GM20431 (cell line): ENCODE results near the gene TSPAN14.

Experiments used
- in situ Hi-C: fragments of 300-500 bp; cut with MseI, MboI; formaldehyde crosslinking; loops from one replicate; pipeline ENCODE4 v1.15.0; 2020; ENCODE audit warnings: low sequenced_read_pairs; ENCODE audit not compliant: unreplicated experiment

Gene TSPAN14

DNA sequence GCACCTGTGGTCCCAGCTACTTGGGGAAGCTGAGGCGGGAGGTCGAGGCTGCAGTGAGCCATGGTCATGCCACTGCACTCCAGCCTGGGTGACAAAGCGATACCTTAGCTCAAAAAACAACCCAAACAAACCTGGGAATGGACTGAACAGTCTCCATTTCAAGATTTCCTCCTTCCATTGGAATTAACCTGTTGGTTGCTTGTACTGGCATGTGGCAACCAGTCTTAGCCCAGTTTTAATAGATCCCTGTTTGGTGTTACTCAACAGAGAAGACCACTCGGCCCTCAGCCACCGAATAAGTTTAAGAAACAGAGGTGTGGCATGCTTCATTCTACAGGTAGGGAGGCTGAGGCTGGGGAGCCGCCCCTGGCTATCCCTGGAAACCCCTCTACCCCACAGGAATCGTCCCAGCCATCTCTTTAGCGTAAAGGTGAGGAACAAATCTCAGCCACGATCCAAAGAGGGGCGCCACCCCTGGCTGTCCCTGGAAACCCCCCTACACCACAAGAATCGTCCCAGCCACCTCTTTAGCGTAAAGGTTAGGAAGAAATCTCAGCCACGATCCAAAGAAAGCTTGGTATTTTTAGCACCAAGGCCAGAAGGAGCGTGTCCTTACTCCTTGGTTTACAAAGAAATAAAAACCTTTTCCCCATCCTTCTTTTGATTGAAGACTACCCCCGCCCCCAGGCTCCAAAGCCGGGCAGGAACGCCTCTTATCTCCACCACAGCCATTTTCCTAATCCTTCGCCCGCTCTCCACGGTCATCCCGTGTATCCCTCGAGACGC is 861 bp upstream of the TSPAN14 start:
- in situ Hi-C loops, result no loop called here

DNA sequence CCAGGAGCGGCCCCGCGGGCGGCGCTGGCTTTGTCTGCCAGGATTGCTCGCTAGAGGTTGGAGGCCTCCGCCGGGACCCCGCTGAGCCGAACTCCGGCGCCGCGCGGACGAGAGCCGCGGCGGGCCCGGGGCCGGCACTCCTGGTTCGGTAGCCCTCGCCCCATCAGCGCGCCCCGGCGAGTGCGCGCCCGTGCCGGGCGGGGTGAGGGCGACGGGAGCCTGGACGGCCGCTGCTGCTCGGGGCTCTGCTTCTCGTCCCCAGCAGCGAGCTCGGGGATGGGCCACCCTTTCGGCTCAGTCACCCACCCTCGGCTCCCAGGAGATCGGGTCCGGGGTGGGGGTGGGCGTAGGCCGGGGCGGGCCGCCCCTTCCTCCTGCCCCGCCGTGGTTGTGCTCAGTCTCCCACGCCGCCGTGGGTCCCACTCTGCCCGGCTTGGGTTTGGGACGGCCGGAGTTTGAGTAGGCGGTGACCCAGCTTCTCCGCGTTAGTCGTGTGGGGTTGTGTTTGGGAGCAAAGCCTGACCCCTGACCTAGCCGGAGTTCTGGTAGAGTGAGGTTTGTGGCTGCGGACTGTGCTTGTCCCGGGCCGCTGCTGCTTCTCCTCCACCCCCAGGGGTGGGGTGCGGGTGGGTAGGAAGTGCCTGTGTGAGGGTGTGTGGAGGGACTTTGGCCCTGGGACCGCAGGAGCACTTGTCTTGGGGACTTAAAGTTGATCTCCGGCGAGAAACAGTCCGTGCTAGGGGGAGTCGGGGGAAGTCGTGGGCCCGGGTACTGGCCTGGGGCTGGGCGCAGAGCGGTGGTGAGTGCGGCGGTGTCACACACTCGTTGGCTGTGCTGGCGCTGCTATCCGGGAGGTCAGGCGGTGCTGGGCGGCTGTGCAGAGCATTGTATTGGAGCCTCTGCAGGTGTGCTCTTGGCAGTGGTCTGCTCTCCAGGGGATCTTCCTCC is 677 bp downstream of the TSPAN14 start:
- in situ Hi-C loops, result no loop called here

DNA sequence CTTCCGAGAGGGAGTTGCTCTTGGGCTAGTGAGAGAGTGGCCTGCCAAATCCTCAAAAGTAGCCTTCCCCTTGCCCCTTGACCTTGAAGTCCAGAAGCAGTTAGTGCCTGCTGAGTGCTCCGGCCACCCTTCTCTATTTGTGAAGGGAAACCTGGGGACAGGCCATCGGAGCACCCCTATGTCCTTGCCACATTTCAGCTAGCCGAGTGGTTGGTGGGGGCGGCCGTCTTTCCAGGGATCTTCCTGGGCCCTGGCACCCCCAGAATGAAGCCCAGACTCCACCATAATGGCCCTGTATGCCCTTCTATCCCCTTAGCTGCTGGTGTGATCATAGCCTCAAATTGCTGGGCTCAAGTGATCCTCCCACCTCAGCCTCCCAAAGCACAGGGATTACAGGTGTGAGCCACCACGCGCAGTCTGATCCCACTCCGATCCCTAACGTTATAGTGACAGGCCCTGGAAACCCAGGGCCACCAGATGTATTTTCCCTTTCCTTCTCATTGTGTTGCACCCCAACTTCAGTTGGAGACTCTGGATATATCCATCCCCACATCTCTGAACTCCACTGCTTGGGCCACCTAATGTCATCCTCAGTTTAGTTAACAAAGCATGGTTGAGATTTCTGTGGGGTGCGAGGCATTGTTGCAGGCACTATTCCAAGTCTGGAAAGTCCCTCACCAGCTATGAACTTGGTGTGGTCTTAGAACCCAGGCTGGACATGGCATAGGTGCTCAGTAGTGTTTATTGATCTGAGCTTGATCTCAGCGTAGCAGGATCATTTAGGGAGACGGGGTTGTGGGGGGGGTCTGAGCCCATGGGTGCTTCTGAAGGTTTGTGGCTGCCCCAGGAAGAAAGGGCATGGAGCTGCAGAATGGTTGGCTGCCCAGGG is 1.6 kb downstream of the TSPAN14 start:
- in situ Hi-C loops, result no loop called here

DNA sequence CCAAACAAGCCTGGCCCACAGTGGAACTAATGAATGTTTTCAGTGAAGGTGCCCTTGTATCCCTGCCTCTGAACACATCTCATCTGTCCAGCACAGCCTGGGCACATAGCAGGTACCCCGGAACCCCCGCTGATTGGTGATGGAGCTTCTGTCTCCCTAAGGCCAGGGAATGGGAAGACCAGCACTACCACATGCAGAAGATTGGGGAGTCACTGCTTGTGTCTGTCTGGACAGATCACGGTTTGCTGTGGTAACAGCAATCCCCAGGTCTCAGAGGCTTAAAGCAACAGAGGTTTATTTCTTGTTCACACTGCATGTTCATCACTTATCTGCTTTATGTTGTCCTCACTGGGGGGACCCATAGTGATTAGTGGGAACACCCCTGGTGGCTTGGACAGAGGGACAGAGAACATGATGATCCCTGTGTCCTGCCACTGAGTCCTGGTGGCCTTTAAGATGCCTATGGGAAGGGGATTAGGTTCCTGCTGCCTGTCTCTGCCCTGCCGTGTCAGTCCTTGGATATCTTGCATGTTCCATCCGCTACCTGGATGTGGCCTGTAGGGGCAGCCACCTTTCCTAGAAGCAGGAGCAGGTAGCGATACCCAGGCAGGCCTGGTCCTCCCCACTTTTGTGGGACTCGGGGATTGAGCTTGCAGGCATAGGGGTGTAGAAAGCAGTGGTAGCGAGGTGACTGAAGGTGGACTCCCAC is 3.6 kb downstream of the TSPAN14 start:
- in situ Hi-C loops, result no loop called here

DNA sequence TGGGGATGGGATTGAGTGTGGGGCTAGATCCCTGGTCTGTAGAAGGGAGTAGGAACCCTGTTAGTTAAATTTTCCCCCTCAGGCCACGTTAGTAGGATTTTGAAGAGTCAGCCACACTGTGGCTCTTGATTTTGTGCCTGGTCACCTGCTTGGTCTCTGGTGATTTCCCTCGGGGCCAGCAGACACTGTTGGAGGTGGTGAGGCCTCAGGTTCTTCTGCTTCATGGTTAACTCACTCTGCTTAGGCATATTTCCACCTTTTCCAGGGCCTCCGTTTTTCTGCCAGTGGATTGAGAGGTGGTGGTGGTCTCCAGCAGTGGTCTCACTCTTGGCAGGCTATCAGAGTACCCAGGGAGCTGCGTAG is 4.1 kb downstream of the TSPAN14 start:
- in situ Hi-C loops, result no loop called here

DNA sequence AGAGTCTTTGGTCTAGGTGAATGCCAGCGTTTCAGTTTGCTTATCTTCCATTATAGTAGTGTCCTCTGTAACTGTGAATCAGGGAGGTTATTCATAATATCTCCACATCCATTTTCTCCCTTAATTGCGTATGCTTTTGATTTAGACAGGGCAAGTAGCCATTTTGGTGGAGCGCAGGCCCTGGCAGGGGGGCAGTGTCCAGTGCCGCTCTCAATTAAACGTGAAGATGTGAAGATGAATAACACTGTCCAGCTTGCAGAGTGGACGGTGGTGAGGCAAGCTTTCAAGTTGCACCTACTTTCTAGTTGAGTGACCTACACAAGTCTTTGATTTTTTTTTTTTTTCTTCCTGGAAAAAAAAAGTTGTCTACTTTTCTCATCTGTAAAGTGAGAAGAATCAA is 4.5 kb downstream of the TSPAN14 start:
- in situ Hi-C loops, result no loop called here

DNA sequence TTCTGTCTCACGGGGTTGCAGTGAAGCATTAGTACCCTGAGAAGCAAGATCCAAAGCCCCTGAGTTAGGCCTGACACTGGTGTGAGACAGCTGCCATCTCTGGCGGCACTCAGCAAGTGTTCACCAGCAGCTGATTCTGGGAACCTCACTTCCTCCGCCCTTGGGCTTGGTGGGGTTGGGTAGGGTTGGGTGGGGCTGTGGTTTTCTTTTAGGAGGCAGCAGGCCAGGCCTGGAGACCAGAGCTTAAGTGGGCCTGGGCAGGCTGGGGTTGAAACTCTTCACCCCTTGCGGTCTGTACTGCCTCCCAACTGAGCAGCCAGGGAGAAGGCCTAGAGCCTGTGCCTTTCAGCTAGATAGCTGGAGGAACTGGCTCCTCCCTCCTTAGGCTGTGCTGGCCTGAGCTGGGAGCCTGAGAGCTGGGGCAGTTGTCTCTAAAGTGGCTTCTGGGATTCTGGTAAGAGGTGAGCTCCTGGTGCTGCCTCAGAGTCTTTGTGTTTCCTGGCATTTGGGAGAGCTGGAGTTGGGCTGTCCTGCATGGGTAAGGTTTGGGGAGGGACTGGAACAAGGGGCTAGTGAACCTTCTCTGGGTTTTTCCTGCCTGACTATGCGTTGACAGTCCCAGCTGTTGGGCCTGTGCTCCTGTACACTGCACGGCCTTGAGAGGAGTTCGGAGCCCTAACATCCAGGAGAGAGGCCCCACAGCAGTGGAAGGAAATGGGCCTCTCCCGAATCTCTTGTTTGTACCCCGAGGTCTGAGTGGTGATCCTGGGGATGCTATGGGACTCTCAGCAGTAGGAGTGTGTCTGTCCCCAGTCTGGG is 5.1 kb downstream of the TSPAN14 start:
- in situ Hi-C loops, result no loop called here

DNA sequence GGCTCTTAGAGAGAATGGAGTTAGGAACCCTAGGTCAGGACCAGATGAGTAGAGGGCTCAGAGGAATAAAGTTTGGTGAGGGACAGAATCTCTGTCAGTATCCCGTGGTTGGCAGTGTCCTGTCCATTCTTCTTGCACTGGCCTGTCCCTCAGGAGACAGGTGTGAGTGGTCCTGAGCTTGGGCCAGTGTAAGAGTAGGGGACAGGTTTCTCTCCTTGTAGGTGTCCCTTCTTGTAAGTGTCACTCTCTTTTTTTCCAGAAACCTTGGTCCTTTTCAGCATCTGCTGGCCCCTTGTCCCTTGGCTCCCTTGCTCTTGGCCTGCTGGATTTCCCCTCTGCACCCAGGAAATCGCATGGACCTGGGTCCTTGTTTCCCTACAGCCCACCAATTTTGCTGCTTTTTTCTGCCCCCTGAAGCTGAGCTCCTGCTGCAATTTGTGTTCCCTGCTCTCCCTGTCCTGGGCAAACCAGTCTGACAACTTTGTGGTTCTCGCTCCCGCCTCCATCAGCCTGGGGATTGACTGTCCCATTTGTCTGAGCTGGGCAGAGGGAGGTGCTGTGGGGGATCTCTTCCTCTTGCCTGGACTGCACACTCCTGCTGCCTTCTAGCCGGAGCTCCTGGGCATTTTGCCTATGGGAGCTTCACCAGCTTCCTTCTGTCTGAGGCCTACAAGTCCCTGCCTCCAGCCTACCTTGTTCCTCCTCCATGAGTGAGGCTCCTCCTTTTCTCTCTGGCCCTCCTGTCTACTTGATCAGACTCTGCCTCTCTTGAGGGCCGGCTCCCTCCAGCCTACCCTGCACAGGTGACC is 6.5 kb downstream of the TSPAN14 start:
- in situ Hi-C loops, result no loop called here

DNA sequence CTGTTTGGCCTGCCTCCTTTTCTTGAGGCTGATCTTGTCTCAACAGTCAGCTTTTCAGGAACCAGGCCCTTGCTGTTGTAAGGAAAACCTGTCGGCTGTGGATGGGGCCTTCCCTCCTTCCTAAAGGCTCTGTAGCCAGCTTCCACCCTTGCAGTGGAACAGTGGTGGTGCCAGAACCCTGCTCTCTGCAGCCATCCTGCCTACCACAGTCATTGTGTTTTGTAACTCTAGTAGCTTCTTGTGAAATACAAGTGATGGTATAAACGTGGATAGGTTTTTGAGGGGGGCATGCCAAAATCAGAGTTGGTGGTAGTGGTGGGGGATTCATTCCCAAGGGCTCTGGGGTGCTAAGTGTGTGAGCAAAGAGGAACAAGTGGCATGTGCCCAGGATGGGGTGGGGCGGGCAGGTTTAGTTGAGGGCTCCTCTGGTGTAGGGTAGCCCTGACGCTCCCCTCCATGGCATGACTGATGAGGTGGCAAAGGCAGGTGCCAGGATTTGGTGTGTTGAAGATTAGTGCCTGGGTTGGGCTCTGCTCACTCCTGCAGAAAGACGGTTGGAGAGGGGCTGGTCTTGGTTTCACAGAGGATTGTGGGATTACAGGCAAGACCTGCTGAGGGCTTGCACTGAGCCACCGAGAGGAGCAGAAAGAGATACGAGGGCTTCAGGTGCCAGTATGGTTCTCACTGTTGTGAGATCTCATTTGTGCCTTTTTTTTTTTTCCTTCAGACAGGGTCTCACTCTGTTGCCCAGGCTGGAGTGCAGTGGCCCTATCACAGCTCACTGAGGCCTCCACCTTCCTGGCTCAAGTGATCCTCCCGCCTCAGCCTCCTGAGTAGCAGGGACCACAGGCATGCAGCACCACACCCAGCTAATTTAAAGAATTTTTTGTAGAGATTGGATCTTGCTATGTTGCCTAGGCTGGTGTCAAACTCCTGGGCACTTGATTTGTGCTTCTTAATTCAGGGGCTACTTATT is 7.4 kb downstream of the TSPAN14 start:
- in situ Hi-C loops, result no loop called here

DNA sequence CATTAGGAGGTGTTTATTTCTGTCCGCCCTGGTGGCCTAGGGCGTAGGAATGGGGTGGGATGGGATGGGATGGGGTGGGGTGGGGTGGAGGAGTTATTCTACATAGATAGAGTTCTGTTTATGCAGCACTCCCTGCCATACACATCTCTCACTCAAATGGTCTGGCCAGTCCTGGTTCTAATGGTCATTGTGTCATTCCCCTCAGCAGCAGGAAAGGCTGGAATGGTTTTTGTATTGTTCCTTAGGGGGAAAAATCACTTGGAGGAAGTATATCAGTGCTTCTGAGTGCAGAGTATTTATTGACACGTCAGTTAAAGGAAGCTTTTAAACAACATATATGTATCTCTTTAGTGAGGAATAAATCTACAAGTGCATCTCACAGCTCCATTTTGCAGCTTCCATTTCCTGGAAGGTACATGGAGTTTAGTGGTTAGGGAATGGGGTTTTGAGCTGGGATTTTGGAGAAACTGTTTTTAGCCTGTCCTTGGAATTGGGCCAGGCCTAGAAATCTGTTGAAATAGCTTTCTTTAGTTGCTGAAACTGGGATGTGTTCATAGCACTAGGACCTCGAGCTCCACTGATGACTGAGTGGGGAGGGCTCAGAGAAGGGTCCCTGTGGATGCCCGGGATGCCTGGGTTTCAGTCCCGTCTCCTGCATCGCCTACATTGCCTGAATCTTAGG is 8.3 kb downstream of the TSPAN14 start:
- in situ Hi-C loops, result no loop called here

DNA sequence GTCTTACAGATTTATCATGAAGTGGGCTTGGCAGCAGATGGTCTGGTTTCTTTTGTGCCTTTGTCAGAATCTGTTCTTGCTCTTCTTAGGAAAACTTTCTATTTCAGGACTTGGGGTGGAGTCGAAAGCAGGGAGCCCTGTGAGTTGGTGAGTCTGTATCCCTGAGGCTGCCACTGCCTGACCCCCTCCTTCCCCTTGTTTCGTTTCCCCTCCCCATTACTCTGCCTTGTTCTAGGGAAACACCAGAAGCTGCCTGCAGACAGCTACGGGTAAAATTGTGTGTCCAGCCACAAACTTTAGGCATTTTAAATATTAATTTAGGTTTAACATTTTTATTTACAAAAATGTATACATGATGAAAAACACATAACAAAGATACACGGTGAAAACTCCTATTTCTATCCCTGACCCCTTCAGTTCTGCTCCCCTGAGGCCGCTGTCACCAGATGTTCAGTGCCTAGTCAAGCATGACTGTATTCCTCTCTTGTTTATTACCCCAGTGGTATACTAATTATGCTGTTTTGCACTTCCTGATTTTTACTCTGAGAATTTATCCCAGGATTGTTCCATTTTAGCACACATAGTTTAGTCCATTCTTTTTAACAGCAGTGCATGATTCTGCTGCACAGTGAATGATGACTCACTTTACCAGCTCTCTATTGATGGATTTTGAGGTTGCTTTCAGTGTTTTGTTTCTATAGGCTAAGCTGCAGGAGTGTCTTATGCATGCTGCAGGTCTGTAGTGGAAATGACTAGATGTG is 9.1 kb downstream of the TSPAN14 start:
- in situ Hi-C loops, result no loop called here

DNA sequence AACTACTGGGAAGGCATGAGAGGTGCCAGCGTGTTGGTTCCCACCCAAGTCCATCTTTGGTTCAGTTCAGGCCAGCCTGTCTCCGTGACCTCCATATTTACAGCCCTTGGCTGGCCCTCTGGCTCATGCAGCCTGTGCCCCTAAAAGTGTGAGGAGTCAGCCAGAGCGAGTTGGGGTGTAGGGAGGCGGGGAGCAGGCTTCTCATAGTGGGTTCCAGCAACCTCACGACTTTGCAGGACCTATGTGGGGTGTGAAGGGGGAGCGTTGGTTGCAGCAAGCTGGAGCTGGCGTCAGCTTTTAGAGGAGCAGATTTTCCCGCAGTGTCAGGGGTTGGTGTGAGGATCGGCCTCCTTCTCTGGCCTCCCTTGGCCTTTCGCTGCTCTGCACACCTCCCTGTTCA is 9.8 kb downstream of the TSPAN14 start:
- in situ Hi-C loops, result no loop called here

DNA sequence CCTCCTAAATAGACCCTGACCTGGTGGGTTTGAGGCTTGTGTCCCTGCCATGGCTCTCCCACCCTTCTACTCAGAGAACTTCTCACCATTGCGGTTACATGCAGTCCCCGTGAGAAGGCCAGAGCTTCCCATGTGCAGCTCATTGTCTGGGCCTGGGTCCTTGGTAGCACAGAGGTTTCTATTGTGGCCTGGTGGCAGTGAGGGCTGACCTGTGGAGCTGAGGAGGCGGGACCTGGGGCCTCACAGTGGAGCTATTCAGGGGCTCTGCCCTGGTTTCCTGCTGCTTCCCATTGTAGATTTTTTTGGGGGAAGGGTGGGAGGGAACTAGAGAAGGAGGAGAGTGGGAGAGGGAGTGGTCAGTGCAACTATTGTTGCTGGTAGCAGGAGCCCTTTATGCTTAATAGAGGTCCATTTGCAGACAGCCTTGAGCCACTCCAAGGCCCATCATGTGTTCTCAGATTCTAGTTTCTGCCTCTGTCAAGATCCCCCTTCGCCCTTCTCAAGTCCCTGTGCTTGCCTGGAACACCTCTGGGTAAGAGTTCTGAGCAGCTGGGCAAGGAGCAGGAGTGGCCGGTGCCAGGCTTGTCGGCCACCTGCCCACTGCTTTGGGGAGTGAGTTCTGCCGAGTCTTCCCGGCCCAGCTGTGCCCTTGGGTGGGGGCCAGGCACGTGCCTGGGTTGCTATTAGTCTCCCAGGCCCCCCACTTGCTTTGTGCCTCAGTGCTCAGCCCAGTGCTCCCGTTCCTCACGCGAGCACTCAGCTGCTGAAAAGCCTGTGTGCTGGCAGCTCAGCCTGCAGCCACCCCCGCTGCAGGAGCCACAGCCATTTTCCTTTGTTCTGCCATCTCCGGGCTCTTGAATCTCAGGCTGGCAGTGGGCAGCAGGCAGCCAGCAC is 10.7 kb downstream of the TSPAN14 start:
- in situ Hi-C loops, result no loop called here

DNA sequence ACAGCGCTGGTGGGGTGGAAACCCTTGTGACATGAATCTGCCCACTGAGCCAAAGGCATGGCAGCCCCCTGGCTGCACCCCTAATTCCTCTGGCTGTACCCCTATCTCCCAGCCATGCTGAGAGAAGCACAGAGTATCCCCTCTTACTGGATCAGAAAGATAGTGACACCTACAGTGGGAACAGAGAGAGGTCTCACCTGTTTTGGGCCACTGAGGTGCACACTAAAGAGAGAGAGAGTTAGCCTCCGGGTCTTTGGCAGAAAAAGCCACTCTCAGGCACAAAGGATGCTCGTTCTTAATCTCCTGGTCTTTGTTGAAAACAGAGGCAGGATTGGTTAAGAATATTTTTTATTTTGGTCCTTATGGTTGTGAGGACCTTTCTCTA is 11.3 kb downstream of the TSPAN14 start:
- in situ Hi-C loops, result no loop called here
